Effector CD8-positive, alpha-beta T cell (primary cell): ENCODE data around the gene MRM1.

Experiments
- DNase-seq: peaks from one replicate; lab custom pipeline; 2025; lab: John Stamatoyannopoulos, UW
- total RNA-seq, 4 experiments: gene quantifications; one replicate each; lab custom pipeline; 2026; lab: John Stamatoyannopoulos, UW

The MRM1 gene
- total RNA-seq: 7.0 to 17.1 (median 9.3) reads per million in 4 experiments

- peak; percentile 86 for DNase-seq
Measured at GRCh38 chr17:36601303-36602029, at the start of gene MRM1. MRM1 (plus strand) TSS chr17:36601583; CDS start chr17:36601811, 228 bp downstream.

- DNase-seq: no peak
Measured at GRCh38 chr17:36553459-36553858, 47.9 kb upstream of the MRM1 start.

GRCh38 chr17:36566081-36566480, 35.3 kb upstream of the MRM1 start:
- no peak for DNase-seq

GRCh38 chr17:36575028-36575427, 26.4 kb upstream of the MRM1 start:
- no peak for DNase-seq

- DNase-seq: no peak
Measured at GRCh38 chr17:36576793-36577192, 24.6 kb upstream of the MRM1 start.

- DNase-seq: no peak
Measured at GRCh38 chr17:36578671-36579070, 22.7 kb upstream of the MRM1 start.

GRCh38 chr17:36583787-36584186, 17.6 kb upstream of the MRM1 start:
- DNase-seq: no peak

- no peak for DNase-seq
Measured at GRCh38 chr17:36586138-36586537, 15.2 kb upstream of the MRM1 start.

- DNase-seq: no peak
Measured at GRCh38 chr17:36590082-36590481, 11.3 kb upstream of the MRM1 start.

- peak; percentile 75 for DNase-seq
Measured at GRCh38 chr17:36591434-36592315, 9.7 kb upstream of the MRM1 start, which contains the start of gene DHRS11. DHRS11 (plus strand) TSS chr17:36591879; CDS start chr17:36592010, 131 bp downstream.

- no peak for DNase-seq
Measured at GRCh38 chr17:36592316-36592715, 9.1 kb upstream of the MRM1 start.

GRCh38 chr17:36592716-36593321, 8.6 kb upstream of the MRM1 start:
- no peak for DNase-seq

GRCh38 chr17:36593656-36594316, 7.6 kb upstream of the MRM1 start:
- no peak for DNase-seq

GRCh38 chr17:36594626-36595401, 6.6 kb upstream of the MRM1 start:
- no peak for DNase-seq

GRCh38 chr17:36597226-36597625, 4.2 kb upstream of the MRM1 start:
- DNase-seq: no peak

GRCh38 chr17:36597866-36598777, 3.3 kb upstream of the MRM1 start:
- no peak for DNase-seq

- DNase-seq: no peak
Measured at GRCh38 chr17:36598951-36599401, 2.4 kb upstream of the MRM1 start.

GRCh38 chr17:36599546-36600250, 1.7 kb upstream of the MRM1 start:
- DNase-seq: no peak

- no peak for DNase-seq
Measured at GRCh38 chr17:36600465-36600864, 918 bp upstream of the MRM1 start.
